NOMO-1 treated with dmso at 0.1 percent for 144 hours (cell line): Measurements from ENCODE around the gene TFPT.

ENCODE experiments used
- DNase-seq: peaks from one replicate; lab custom pipeline; 2025; ENCODE audit not compliant: unreplicated experiment; lab: John Stamatoyannopoulos, UW

The TFPT gene

GRCh38 chr19:54081032-54081431 is 34.4 kb downstream of the TFPT start, which contains the start of gene TARM1:
TSS of gene TARM1 (minus strand) at chr19:54081365. CDS start at chr19:54081340, 25 bp downstream.
- no peak for DNase-seq

- DNase-seq, result peak; percentile 66
Observed at GRCh38 chr19:54077334-54077733, 38.1 kb downstream of the TFPT start.

DNA sequence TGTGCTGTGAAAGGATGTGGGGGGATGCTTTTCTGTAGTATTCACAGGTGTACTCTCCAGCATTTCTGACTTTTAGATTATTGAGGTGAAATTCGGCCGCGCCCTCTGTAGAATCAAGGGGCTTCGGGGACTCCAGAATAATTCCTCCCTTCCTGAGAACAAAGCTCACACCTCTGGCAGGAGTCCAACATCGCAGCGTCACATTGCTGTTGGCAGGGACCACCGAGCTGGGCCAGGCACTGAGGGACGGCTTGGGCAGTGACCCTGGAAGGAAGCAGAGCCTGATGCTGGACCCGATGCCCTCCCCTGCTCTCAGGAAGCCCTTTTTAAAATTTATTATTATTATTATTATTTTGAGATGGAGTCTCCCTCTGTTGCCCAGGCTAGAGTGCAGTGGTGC is 40.6 kb downstream of the TFPT start:
- DNase-seq, result no peak

GRCh38 chr19:54073829-54074228 is 41.6 kb downstream of the TFPT start:
- no peak for DNase-seq

DNA sequence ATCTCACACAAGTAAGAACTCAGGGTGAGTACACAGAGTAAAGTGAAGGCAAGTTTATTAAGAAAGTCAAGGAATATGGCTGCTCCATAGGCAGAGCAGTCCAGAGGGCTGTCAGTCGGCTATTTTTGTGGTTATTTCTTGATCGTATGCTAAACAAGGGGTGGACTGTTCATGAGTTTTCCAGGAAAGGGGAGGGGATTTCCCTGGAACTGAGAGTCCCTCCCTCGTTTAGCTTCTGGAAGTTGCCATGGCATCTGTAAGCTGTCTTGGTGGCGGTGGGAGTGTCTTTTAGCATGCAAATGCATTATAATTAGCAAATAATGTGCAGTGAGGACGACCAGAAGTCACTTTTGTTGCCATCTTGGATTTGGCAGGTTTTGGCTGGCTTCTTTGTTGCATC is 46.0 kb downstream of the TFPT start:
- no peak for DNase-seq

DNA sequence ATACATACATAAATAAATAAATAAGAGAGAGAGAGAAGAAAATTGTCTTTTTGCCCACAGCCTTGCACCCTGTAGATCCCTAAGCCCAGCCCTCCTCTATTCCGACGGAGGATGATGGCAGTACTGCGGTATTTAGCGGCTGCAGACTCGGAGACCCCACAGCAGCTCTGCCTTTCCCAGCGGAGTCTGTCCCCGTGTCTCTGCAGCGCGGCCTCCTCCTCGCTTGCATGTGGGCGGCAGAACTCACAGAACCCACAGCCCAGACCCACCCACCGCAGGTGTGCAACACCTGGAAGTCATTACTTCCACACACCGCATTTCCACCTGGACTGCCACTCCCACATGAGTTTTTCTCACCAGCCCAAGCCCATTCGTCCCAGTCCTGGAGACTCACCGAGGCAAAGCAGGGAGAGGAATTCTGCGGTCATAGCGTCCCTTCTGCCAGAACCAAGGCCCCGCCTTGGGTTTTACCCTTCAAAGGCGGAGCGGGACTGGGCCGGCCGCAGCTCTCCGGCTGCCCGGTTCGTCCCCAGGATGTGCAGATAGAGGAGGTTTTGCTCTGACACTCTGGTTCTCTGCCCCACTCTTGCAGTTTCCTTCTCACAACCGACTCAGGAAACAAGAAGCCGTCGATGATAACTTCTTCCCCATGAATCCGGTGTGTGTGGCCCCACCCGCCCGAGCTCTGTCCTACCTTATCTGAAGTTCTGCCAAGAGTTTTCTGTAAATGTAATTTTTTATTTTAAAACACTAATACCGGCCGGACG is 51.9 kb downstream of the TFPT start, which contains the start of gene VSTM1:
TSS of gene VSTM1 (minus strand) at position 548 of the 767 bp plus-strand sequence. CDS start at position 428, 120 bp downstream.
- no peak for DNase-seq

- peak; percentile 62 for DNase-seq
Observed at GRCh38 chr19:54062643-54063042, 52.8 kb downstream of the TFPT start.
